HG03135 (cell line): Measurements from ENCODE around the gene PNLIP.

Experiments
- ATAC-seq: cut with Tn5 transposase; IDR thresholded peaks from one replicate; pipeline ENCODE4 v1.9.1; 2021; ENCODE audit warnings: mild to moderate bottlenecking, moderate library complexity; ENCODE audit not compliant: unreplicated experiment

Gene PNLIP

DNA sequence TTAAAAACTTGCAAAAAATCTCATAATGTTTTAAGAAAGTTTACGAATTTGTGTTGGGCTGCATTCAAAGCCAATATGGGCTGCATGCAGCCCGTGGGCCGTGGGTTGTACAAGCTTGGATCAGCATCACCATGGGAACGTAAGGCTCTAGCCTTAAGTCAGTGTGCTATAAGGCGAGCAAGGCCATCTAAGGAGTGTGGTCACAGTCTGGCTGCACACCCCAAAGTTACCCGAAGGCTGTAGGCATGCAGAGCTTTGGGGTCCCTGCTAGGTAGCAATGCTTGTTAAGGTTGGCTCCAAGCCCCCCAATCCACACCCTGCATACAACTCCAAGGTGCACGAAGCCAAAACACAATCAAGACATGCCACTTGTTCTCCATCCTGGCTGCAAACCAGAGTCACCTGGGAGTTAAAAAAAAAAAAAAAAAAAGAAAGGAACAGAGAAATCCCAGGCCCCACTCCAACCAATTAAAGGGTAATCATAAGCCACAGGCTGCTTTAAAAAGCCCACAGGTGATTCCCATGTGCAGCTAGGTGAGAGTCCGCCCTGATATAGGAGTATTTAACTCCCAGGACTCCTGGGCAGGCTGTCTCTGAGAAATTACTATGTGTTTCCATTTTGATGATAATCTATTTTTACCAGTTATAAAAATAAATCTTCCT lies 66.5 kb downstream of the PNLIP start:
- no peak for ATAC-seq

- no peak for ATAC-seq
Measured at GRCh38 chr10:116613471-116613870, 67.7 kb downstream of the PNLIP start.

GRCh38 chr10:116614796-116615195 lies 69.1 kb downstream of the PNLIP start:
- ATAC-seq, result no peak

GRCh38 chr10:116615199-116615776 lies 69.6 kb downstream of the PNLIP start:
- no peak for ATAC-seq
